IMR-90 (cell line): ENCODE results near the gene MSI2. TPM values are rescaled to one million over a fixed set of nuclear protein-coding genes. Genes with fewer than 3 reads are reported as not detected.

Experiments used
- ATAC-seq: fragments of 200-7000 bp; cut with Tn5 transposase; 2 replicates; pipeline ENCODE4 v1.9.1; 2020; ENCODE audit warnings: low read depth, mild to moderate bottlenecking, moderate library complexity
- BruUV-seq: library from RNA; stranded (reverse); fragments of 400-500 nt; replicated peaks from 2 replicates; lab custom pipeline; 2021; lab: Mats Ljungman, UMichigan
- CTCF ChIA-PET: fragments of 300-600 bp; formaldehyde crosslinking; extraction: SDS; loops from one replicate; lab custom pipeline; 2021; ENCODE audit warnings: antibody characterized with exemption; lab: Yijun Ruan, JAX
- POLR2A ChIA-PET: fragments of 300-600 bp; sonication (Branson Sonifier 250); formaldehyde crosslinking; loops from one replicate; lab custom pipeline; 2022; ENCODE audit warnings: antibody characterized with exemption; ENCODE audit not compliant: unreplicated experiment; lab: Charles Lee
- DNase-seq: peaks from one replicate; pipeline ENCODE4 v3.0.0; 2013
- H2AFZ ChIP-seq: replicated peaks from 2 replicates; pipeline ENCODE3; 2013; ENCODE audit warnings: low read length, mild to moderate bottlenecking; ENCODE audit not compliant: poor library complexity
- H2AK5ac ChIP-seq: 2 replicates; pipeline ENCODE4 v1.6.1; 2013; ENCODE audit warnings: low read depth, low read length, inconsistent platforms
- H2AK9ac ChIP-seq: replicated peaks from 2 replicates; pipeline ENCODE3; 2013; ENCODE audit warnings: mild to moderate bottlenecking, low read depth, low read length, moderate library complexity; ENCODE audit not compliant: poor library complexity
- H2BK120ac ChIP-seq: 2 replicates; pipeline ENCODE4 v1.6.1; 2013; ENCODE audit warnings: low read depth, low read length, inconsistent platforms
- H2BK15ac ChIP-seq: 3 replicates; pipeline ENCODE4 v1.6.1; 2013; ENCODE audit warnings: low read depth, low read length, inconsistent platforms
- H2BK20ac ChIP-seq: 2 replicates; pipeline ENCODE4 v1.6.1; 2013; ENCODE audit warnings: low read depth, mild to moderate bottlenecking, inconsistent platforms, low read length, moderate library complexity
- H2BK5ac ChIP-seq: 2 replicates; pipeline ENCODE4 v1.6.1; 2013; ENCODE audit warnings: mild to moderate bottlenecking, low read depth, low read length, inconsistent platforms; ENCODE audit not compliant: poor library complexity, severe bottlenecking
- H3K14ac ChIP-seq: replicated peaks from 2 replicates; pipeline ENCODE4 v1.6.1; 2013; ENCODE audit warnings: low read depth, low read length, inconsistent platforms
- H3K18ac ChIP-seq: 2 replicates; pipeline ENCODE4 v1.6.1; 2013; ENCODE audit warnings: low read depth, low read length, control low read depth
- H3K23ac ChIP-seq: 2 replicates; pipeline ENCODE4 v1.6.1; 2013; ENCODE audit warnings: low read depth, low read length, inconsistent platforms
- H3K27ac ChIP-seq: 2 replicates; pipeline ENCODE4 v1.5.1; 2013; ENCODE audit warnings: mild to moderate bottlenecking, control low read depth, low read length; ENCODE audit not compliant: insufficient read depth
- H3K27me3 ChIP-seq: 2 replicates; pipeline ENCODE4 v1.6.1; 2013; ENCODE audit warnings: low read length; ENCODE audit not compliant: control insufficient read depth, insufficient read depth
- H3K36me3 ChIP-seq: 2 replicates; pipeline ENCODE4 v1.6.1; 2013; ENCODE audit warnings: low read length, mixed read lengths; ENCODE audit not compliant: control insufficient read depth, insufficient read depth
- H3K4ac ChIP-seq: 2 replicates; pipeline ENCODE4 v1.6.1; 2013; ENCODE audit warnings: low read depth, low read length, inconsistent platforms
- H3K4me1 ChIP-seq: 2 replicates; pipeline ENCODE4 v1.6.1; 2013; ENCODE audit warnings: low read length, mixed read lengths; ENCODE audit not compliant: control insufficient read depth, insufficient read depth
- H3K4me2 ChIP-seq: 2 replicates; pipeline ENCODE4 v1.6.1; 2013; ENCODE audit warnings: low read depth, mild to moderate bottlenecking, control low read depth, low read length, moderate library complexity
- H3K4me3 ChIP-seq: 2 replicates; pipeline ENCODE4 v1.5.1; 2013; ENCODE audit warnings: low read depth, mild to moderate bottlenecking, control low read depth, low read length, moderate library complexity; ENCODE audit not compliant: insufficient read depth
- H3K56ac ChIP-seq: 2 replicates; pipeline ENCODE4 v1.6.1; 2013; ENCODE audit warnings: low read length, inconsistent platforms; ENCODE audit not compliant: insufficient read depth; ENCODE audit errors: extremely low read depth
- H3K79me1 ChIP-seq, 2 experiments: 2 replicates each; pipeline ENCODE4 v1.6.1; 2013; ENCODE audit warnings: low read length in 2 of 2, inconsistent platforms in 1 of 2, low read depth in 1 of 2
- H3K9ac ChIP-seq: 2 replicates; pipeline ENCODE4 v1.6.1; 2013; ENCODE audit warnings: low read depth, low read length, control low read depth
- H3K9me1 ChIP-seq: 2 replicates; pipeline ENCODE4 v1.6.1; 2013; ENCODE audit warnings: low read length, inconsistent platforms; ENCODE audit not compliant: insufficient read depth
- H3K9me3 ChIP-seq: 2 replicates; pipeline ENCODE4 v1.6.1; 2013; ENCODE audit warnings: low read length; ENCODE audit not compliant: control insufficient read depth, insufficient read depth
- H4K20me1 ChIP-seq: 2 replicates; pipeline ENCODE4 v1.6.1; 2013; ENCODE audit warnings: low read length, inconsistent platforms; ENCODE audit not compliant: insufficient read depth
- H4K5ac ChIP-seq: 2 replicates; pipeline ENCODE4 v1.6.1; 2013; ENCODE audit warnings: mild to moderate bottlenecking, low read depth, low read length, control low read depth
- H4K8ac ChIP-seq, 2 experiments: 2 replicates each; pipeline ENCODE4 v1.6.1; 2013; ENCODE audit warnings: low read depth in 2 of 2, low read length in 2 of 2, control low read depth in 1 of 2, inconsistent platforms in 1 of 2
- H4K91ac ChIP-seq: 2 replicates; pipeline ENCODE4 v1.6.1; 2013; ENCODE audit warnings: low read depth, low read length, inconsistent platforms; ENCODE audit not compliant: insufficient read depth
- BHLHE40 ChIP-seq: fragments of 150-350 bp; IDR thresholded peaks from 2 replicates; pipeline ENCODE4 v1.6.1; 2016; ENCODE audit warnings: mild to moderate bottlenecking, low read depth, low read length
- CEBPB ChIP-seq: IDR thresholded peaks from 2 replicates; pipeline ENCODE4 v1.6.1; 2012; ENCODE audit warnings: low read depth, low read length, improper control_type of control experiment
- CHD1 ChIP-seq: IDR thresholded peaks from 2 replicates; pipeline ENCODE4 v1.6.1; 2012; ENCODE audit warnings: low read depth, low read length, improper control_type of control experiment
- FOS ChIP-seq: fragments of 150-350 bp; IDR thresholded peaks from 2 replicates; pipeline ENCODE4 v1.6.1; 2016; ENCODE audit warnings: low read depth, low read length
- MAFK ChIP-seq: IDR thresholded peaks from 2 replicates; pipeline ENCODE4 v1.6.1; 2012; ENCODE audit warnings: low read depth, low read length, improper control_type of control experiment
- MAZ ChIP-seq: IDR thresholded peaks from 2 replicates; pipeline ENCODE4 v1.6.1; 2012; ENCODE audit warnings: low read depth, mild to moderate bottlenecking, low read length, improper control_type of control experiment, moderate library complexity, borderline replicate concordance
- POLR2A ChIP-seq: IDR thresholded peaks from 2 replicates; pipeline ENCODE4 v1.6.1; 2012; ENCODE audit warnings: mild to moderate bottlenecking, low read depth, low read length
- RAD21 ChIP-seq: IDR thresholded peaks from 2 replicates; pipeline ENCODE4 v1.6.1; 2012; ENCODE audit warnings: low read length, improper control_type of control experiment
- RCOR1 ChIP-seq: IDR thresholded peaks from 2 replicates; pipeline ENCODE4 v1.6.1; 2012; ENCODE audit warnings: mild to moderate bottlenecking, low read length, improper control_type of control experiment; ENCODE audit not compliant: insufficient replicate concordance
- RFX5 ChIP-seq: IDR thresholded peaks from 2 replicates; pipeline ENCODE4 v1.8.0; 2012; ENCODE audit warnings: low read depth, mild to moderate bottlenecking, low read length, moderate library complexity
- SMC3 ChIP-seq: fragments of 150-350 bp; IDR thresholded peaks from 2 replicates; pipeline ENCODE4 v1.6.1; 2016; ENCODE audit warnings: low read depth, mild to moderate bottlenecking, antibody characterized with exemption, low read length, moderate library complexity
- WGBS, 2 experiments: methylation state at CpG; one replicate each; pipeline versions ENCODE4 v1.1.5 to v1.1.7; 2013; ENCODE audit warnings: missing lambda C conversion rate in 2 of 2; ENCODE audit not compliant: insufficient read length in 1 of 2; ENCODE audit errors: extremely low coverage in 2 of 2; 5-methylcytosine and 5-hydroxymethylcytosine counted together
- dilution Hi-C: fragments of 300-500 bp; cut with HindIII; formaldehyde crosslinking; loops from one replicate; pipeline ENCODE4 v1.14.3; 2018; ENCODE audit warnings: low sequenced_read_pairs; ENCODE audit not compliant: unreplicated experiment
- in situ Hi-C: fragments of 300-500 bp; cut with MboI; formaldehyde crosslinking; loops from 3 replicates; pipeline ENCODE4 v1.14.3; 2019; ENCODE audit warnings: low sequenced_read_pairs, inconsistent platforms, mixed read lengths
- intact Hi-C: fragments of 100-400 bp; cut with micrococcal nuclease; formaldehyde crosslinking; loops from 2 replicates; pipeline ENCODE4 v1.10.0; 2022
- polyA plus RNA-seq, 3 experiments: library from polyadenylated mRNA; depleted of rRNA; stranded (reverse); fragments of >200 nt; gene quantifications; 2 replicates each; pipeline ENCODE4 v1.2.3, GENCODE V29; 2012; ENCODE audit warnings: low replicate concordance in 1 of 3
- total RNA-seq: library from RNA; depleted of rRNA; stranded (reverse); fragments of >200 nt; gene quantifications from 2 replicates; pipeline ENCODE4 v1.2.3, GENCODE V29; 2012
- TF ChIP-seq, protein P1 (sequence below): fragments of 150-350 bp; IDR thresholded peaks from 2 replicates; pipeline ENCODE4 v1.6.1; 2017; ENCODE audit warnings: mild to moderate bottlenecking, antibody characterized with exemption, low read length, low read depth
- TF ChIP-seq, protein P2 (sequence below): conservative IDR thresholded peaks from 2 replicates; pipeline ENCODE4 v1.5.1; 2012; ENCODE audit warnings: mild to moderate bottlenecking, low read depth, low read length, improper control_type of control experiment
- TF ChIP-seq, protein P3 (sequence below): fragments of 150-350 bp; IDR thresholded peaks from 2 replicates; pipeline ENCODE4 v1.6.1; 2016; ENCODE audit warnings: low read depth, mild to moderate bottlenecking, low read length, moderate library complexity, borderline replicate concordance

Gene MSI2
- total and polyA plus RNA-seq, 2 of the 4 experiments (the other 2 are of a cell fraction) = 13.0 to 16.0 TPM

DNA sequence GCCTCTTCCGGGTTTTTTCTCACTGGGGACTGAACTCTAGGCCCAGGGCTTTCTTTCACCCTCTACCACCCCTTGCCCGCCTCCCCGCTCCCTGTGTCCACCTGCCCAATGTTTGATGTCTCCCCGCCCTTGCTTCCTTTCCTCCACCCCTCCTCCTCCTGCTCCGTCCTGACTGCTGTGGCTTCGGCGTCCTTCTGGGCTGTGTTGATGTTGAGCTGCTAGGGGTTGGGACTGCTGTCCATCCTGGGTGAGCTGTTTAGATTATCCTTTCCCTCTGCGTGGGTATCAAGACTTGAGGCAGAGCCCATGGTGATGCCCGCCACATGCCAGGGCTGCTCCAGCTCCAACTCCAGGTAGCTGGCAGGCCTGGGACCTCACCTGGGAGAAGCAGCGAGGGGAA, 371.3 kb downstream of the MSI2 start:
- H3K27ac ChIP-seq = no peak overlapping the region
- ChIA-PET CTCF (no interaction called here), POLR2A (no interaction called here)
- H3K9ac ChIP-seq = no peak overlapping the region
- no peak overlapping the region for H2AFZ ChIP-seq
- no peak for DNase-seq
- peaks cover 23% of the 10 kb centered on the region; the same call in 1 of the 2 replicates for H3K9me1 ChIP-seq
- H3K4ac ChIP-seq = no peak overlapping the region
- H3K27me3 ChIP-seq = no peaks in the 10 kb centered on the region
- H3K4me3 ChIP-seq = no peak overlapping the region
- no peak overlapping the region for H3K18ac ChIP-seq
- no peak overlapping the region for H4K91ac ChIP-seq
- no peaks in the 10 kb centered on the region for H3K36me3 ChIP-seq
- ATAC-seq = no peak
- no peak overlapping the region for H2BK15ac ChIP-seq
- no peak overlapping the region for H2BK20ac ChIP-seq
- H2AK5ac ChIP-seq = no peak overlapping the region
- intact Hi-C loops = no loop called here
- no peak overlapping the region for H3K14ac ChIP-seq
- no peak overlapping the region for H4K8ac ChIP-seq
- H2AK9ac ChIP-seq = no peak overlapping the region
- TF ChIP-seq RCOR1 = no peak
- no peak for TF ChIP-seq CHD1
- TF ChIP-seq SMC3 = no peak
- no peak for TF ChIP-seq MAZ
- no peak for TF ChIP-seq RFX5
- no peak for TF ChIP-seq POLR2A
- TF ChIP-seq, protein P1, sequence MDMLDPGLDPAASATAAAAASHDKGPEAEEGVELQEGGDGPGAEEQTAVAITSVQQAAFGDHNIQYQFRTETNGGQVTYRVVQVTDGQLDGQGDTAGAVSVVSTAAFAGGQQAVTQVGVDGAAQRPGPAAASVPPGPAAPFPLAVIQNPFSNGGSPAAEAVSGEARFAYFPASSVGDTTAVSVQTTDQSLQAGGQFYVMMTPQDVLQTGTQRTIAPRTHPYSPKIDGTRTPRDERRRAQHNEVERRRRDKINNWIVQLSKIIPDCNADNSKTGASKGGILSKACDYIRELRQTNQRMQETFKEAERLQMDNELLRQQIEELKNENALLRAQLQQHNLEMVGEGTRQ = no peak
- no peak for TF ChIP-seq FOS
- no peak for TF ChIP-seq RAD21
- TF ChIP-seq BHLHE40 = no peak
- TF ChIP-seq, protein P2, sequence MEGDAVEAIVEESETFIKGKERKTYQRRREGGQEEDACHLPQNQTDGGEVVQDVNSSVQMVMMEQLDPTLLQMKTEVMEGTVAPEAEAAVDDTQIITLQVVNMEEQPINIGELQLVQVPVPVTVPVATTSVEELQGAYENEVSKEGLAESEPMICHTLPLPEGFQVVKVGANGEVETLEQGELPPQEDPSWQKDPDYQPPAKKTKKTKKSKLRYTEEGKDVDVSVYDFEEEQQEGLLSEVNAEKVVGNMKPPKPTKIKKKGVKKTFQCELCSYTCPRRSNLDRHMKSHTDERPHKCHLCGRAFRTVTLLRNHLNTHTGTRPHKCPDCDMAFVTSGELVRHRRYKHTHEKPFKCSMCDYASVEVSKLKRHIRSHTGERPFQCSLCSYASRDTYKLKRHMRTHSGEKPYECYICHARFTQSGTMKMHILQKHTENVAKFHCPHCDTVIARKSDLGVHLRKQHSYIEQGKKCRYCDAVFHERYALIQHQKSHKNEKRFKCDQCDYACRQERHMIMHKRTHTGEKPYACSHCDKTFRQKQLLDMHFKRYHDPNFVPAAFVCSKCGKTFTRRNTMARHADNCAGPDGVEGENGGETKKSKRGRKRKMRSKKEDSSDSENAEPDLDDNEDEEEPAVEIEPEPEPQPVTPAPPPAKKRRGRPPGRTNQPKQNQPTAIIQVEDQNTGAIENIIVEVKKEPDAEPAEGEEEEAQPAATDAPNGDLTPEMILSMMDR = no peak
- no peak for TF ChIP-seq CEBPB
- TF ChIP-seq MAFK = no peak
- TF ChIP-seq, protein P3, sequence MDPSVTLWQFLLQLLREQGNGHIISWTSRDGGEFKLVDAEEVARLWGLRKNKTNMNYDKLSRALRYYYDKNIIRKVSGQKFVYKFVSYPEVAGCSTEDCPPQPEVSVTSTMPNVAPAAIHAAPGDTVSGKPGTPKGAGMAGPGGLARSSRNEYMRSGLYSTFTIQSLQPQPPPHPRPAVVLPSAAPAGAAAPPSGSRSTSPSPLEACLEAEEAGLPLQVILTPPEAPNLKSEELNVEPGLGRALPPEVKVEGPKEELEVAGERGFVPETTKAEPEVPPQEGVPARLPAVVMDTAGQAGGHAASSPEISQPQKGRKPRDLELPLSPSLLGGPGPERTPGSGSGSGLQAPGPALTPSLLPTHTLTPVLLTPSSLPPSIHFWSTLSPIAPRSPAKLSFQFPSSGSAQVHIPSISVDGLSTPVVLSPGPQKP = no peak
- dilution Hi-C loops = no loop called here
- no peak overlapping the region for H3K56ac ChIP-seq
- BruUV-seq = no TSS peak
- in situ Hi-C loops = no loop called here
- H4K5ac ChIP-seq = no peak overlapping the region
- no peaks in the 10 kb centered on the region for H4K20me1 ChIP-seq
- H2BK5ac ChIP-seq = no peak overlapping the region
- no peak overlapping the region for H2BK120ac ChIP-seq
- WGBS, 2 experiments = no CpG with 5 or more reads among the region's 10 CpGs
- H3K23ac ChIP-seq = no peak overlapping the region
- H3K4me2 ChIP-seq = no peak overlapping the region
- peaks cover 8% of the 10 kb centered on the region for H3K4me1 ChIP-seq
- peaks cover 0 to 4% of the 10 kb centered on the region in 2 experiments; a peak in 1 of 4 replicates for H3K79me1 ChIP-seq
- H3K9me3 ChIP-seq = no peaks in the 10 kb centered on the region
